Right ventricle myocardium superior (tissue), 1 donor: ENCODE data around the gene CAMK4. TPM values are rescaled to one million over a fixed set of nuclear protein-coding genes. Genes with fewer than 3 reads are reported as not detected.

Source experiments
- ATAC-seq: fragments of 200-7000 bp; cut with Tn5 transposase; one replicate; pipeline ENCODE4 v1.9.1; 2020; ENCODE audit warnings: mild to moderate bottlenecking; ENCODE audit not compliant: poor library complexity
- DNase-seq: peaks from one replicate; pipeline ENCODE4 v3.0.0-alpha.2; 2020
- intact Hi-C: fragments of 100-400 bp; cut with DNase I; formaldehyde crosslinking; loops from one replicate; pipeline ENCODE4 v1.11.2; 2022
- total RNA-seq: library from RNA; stranded (reverse); fragmentation: NEBNext Ultra II Directional; extraction: Animal tissue kit (Norgen Biotek cat#: 25700); gene quantifications from one replicate; pipeline ENCODE4 v1.2.1, GENCODE V29; 2021
- donor health status: DM: no; HTN: yes; CAD: no; lungs with severe emphysema.

The CAMK4 gene
- total RNA-seq, 1 donor from 2014 or later, result 0.16 TPM

GRCh38 chr5:111537141-111538024, 313.2 kb downstream of the CAMK4 start:
- intact Hi-C loops, result no loop called here
- no peak for ATAC-seq

More at GRCh38 chr5:111537141-111538024, 313.2 kb downstream of the CAMK4 start:
- no peak for DNase-seq

Other genes starting within 250 kb of the CAMK4 start
- gene TSLP, start 152.7 kb upstream of the CAMK4 start, total RNA-seq, result 4.5 TPM
- gene WDR36, start 132.0 kb upstream of the CAMK4 start, total RNA-seq, result 12.8 TPM